Measurements from ENCODE around the gene VILL. TPM values are rescaled to one million over a fixed set of nuclear protein-coding genes. Genes with fewer than 3 reads are reported as not detected.

The VILL gene
- total RNA-seq, 2 experiments from 2014 or later: 14.4 to 15.0 TPM

- no peaks in the 10 kb centered on the region for H3K27me3 Mint-ChIP-seq
- DNase-seq: no peak
- peaks cover 35% of the 10 kb centered on the region for H3K36me3 Mint-ChIP-seq
- H3K27ac Mint-ChIP-seq: peak overlapping the region; percentile 30
- H3K9me3 Mint-ChIP-seq: no peaks in the 10 kb centered on the region
- peaks cover 50% of the 10 kb centered on the region for H3K4me1 Mint-ChIP-seq
- H3K4me3 Mint-ChIP-seq: no peak overlapping the region
These were observed 9.2 kb downstream of the VILL start for GRCh38 chr3:37999836-38000235.

- peaks cover 49% of the 10 kb centered on the region for H3K4me1 Mint-ChIP-seq
- peak overlapping the region; percentile 30 for H3K27ac Mint-ChIP-seq
- no peaks in the 10 kb centered on the region for H3K27me3 Mint-ChIP-seq
- no peaks in the 10 kb centered on the region for H3K9me3 Mint-ChIP-seq
- no peak overlapping the region for H3K4me3 Mint-ChIP-seq
- peaks cover 34% of the 10 kb centered on the region for H3K36me3 Mint-ChIP-seq
- DNase-seq: no peak
These were observed 9.8 kb downstream of the VILL start for GRCh38 chr3:38000242-38000916.

- peaks cover 27% of the 10 kb centered on the region for H3K36me3 Mint-ChIP-seq
- peaks cover 43% of the 10 kb centered on the region for H3K4me1 Mint-ChIP-seq
- no peak overlapping the region for H3K27ac Mint-ChIP-seq
These were observed 10.4 kb downstream of the VILL start for GRCh38 chr3:38000965-38001455.

DNA sequence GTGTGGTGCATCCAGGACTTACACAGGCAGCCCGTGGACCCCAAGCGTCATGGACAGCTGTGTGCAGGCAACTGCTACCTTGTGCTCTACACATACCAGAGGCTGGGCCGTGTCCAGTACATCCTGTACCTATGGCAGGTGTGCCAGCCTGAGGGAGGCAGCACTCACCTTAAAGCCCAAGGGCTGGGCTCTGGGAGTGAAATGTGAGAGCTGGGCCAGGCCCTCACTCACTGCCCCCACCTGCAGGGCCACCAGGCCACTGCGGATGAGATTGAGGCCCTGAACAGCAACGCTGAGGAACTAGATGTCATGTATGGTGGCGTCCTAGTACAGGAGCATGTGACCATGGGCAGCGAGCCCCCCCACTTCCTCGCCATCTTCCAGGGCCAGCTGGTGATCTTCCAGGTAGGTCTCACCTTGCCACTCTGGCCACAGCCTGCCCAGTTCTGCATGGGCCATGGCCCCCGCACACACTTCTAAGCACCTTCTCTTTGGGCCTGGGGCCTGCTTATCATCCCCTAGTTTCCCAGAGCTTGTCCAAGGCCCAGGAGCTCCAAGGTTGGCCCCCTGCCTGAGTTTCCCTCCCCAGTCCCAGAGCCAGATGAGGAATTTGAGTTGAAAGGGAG lies 11.0 kb downstream of the VILL start:
- Mint-ChIP-seq H3K4me1 (peaks cover 37% of the 10 kb centered on the region), H3K9me3 (no peaks in the 10 kb centered on the region), H3K4me3 (no peak overlapping the region), H3K27ac (no peak overlapping the region), H3K27me3 (no peaks in the 10 kb centered on the region), H3K36me3 (peaks cover 22% of the 10 kb centered on the region)
- DNase-seq: no peak

More at GRCh38 chr3:38000965-38001455, 10.4 kb downstream of the VILL start:
- no peak for DNase-seq
- no peaks in the 10 kb centered on the region for H3K9me3 Mint-ChIP-seq
- H3K27me3 Mint-ChIP-seq: no peaks in the 10 kb centered on the region
- no peak overlapping the region for H3K4me3 Mint-ChIP-seq

- Mint-ChIP-seq H3K9me3 (no peaks in the 10 kb centered on the region), H3K27me3 (no peaks in the 10 kb centered on the region), H3K4me1 (peaks cover 31% of the 10 kb centered on the region), H3K4me3 (no peak overlapping the region), H3K27ac (no peak overlapping the region), H3K36me3 (peaks cover 14% of the 10 kb centered on the region)
- DNase-seq: no peak
These were observed 11.8 kb downstream of the VILL start for GRCh38 chr3:38002291-38002876.

DNA sequence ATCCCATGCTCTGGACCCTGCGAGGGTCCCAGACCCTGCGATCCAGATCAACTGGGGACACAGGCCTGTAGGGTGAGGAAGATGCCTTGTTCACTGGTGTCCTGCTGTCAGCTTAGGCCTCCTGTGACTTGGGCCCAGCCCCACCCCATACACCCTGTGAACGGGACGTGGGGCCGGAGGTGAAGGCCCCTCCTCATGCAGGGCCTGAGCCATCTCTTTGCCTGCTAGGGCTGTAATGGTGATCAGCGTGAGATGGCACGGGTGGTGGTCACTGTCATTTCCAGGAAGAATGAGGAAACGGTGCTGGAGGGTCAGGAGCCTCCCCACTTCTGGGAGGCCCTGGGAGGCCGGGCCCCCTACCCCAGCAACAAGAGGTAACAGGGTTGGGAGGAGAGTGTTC lies 12.4 kb downstream of the VILL start:
- H3K27me3 Mint-ChIP-seq: no peaks in the 10 kb centered on the region
- no peaks in the 10 kb centered on the region for H3K9me3 Mint-ChIP-seq
- peaks cover 27% of the 10 kb centered on the region for H3K4me1 Mint-ChIP-seq

DNA sequence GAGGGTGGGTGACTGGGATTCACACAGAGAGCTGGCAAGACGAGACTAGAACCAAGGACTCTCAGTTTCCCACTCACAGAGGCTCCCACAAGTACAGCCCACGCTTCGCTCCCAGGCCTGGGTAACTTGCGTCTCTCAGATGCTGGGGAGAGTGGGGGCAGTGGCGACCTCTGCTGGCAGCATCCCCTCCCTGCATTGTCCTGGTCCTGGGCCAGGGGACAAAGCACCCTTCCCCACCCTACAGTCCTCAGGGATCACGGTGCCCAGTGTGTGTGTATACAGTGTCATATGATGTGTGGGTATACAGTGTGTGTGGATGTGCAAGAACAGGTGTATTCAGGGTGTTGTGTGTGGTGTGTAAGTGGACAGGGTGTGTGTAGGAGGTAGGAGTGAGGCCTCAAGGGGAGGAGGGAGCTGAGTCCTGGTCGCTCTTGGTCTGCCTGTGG lies 12.8 kb downstream of the VILL start:
- H3K4me1 Mint-ChIP-seq: peaks cover 23% of the 10 kb centered on the region
- H3K27ac Mint-ChIP-seq: peak overlapping the region; percentile 29
- H3K4me3 Mint-ChIP-seq: no peak overlapping the region
- no peaks in the 10 kb centered on the region for H3K9me3 Mint-ChIP-seq
- peak; percentile 64 for DNase-seq
- no peaks in the 10 kb centered on the region for H3K27me3 Mint-ChIP-seq
- peaks cover 14% of the 10 kb centered on the region for H3K36me3 Mint-ChIP-seq

More for the DNA sequence above, 12.4 kb downstream of the VILL start:
- peak overlapping the region; percentile 29 for H3K27ac Mint-ChIP-seq
- H3K36me3 Mint-ChIP-seq: peaks cover 14% of the 10 kb centered on the region
- no peak for DNase-seq
- peak overlapping the region; percentile 24 for H3K4me3 Mint-ChIP-seq

- H3K27me3 Mint-ChIP-seq: no peaks in the 10 kb centered on the region
- no peak overlapping the region for H3K27ac Mint-ChIP-seq
- H3K9me3 Mint-ChIP-seq: no peaks in the 10 kb centered on the region
- peaks cover 18% of the 10 kb centered on the region for H3K4me1 Mint-ChIP-seq
- DNase-seq: no peak
- peaks cover 14% of the 10 kb centered on the region for H3K36me3 Mint-ChIP-seq
- no peak overlapping the region for H3K4me3 Mint-ChIP-seq
These were observed 13.3 kb downstream of the VILL start for GRCh38 chr3:38003817-38004414.

- Mint-ChIP-seq H3K4me3 (no peak overlapping the region), H3K9me3 (no peaks in the 10 kb centered on the region), H3K36me3 (peaks cover 10% of the 10 kb centered on the region), H3K4me1 (peaks cover 13% of the 10 kb centered on the region), H3K27ac (no peak overlapping the region), H3K27me3 (no peaks in the 10 kb centered on the region)
- no peak for DNase-seq
These were observed 14.0 kb downstream of the VILL start for GRCh38 chr3:38004415-38005075.

- no peaks in the 10 kb centered on the region for H3K9me3 Mint-ChIP-seq
- H3K4me3 Mint-ChIP-seq: no peak overlapping the region
- peaks cover 12% of the 10 kb centered on the region for H3K4me1 Mint-ChIP-seq
- H3K27me3 Mint-ChIP-seq: no peaks in the 10 kb centered on the region
- DNase-seq: no peak
- H3K36me3 Mint-ChIP-seq: peaks cover 4% of the 10 kb centered on the region
- no peak overlapping the region for H3K27ac Mint-ChIP-seq
These were observed 14.8 kb downstream of the VILL start for GRCh38 chr3:38005076-38006020.

GRCh38 chr3:38006031-38006430 lies 15.4 kb downstream of the VILL start:
- no peaks in the 10 kb centered on the region for H3K9me3 Mint-ChIP-seq
- no peak for DNase-seq
- no peak overlapping the region for H3K27ac Mint-ChIP-seq
- H3K27me3 Mint-ChIP-seq: no peaks in the 10 kb centered on the region
- H3K4me3 Mint-ChIP-seq: no peak overlapping the region
- peaks cover 4% of the 10 kb centered on the region for H3K36me3 Mint-ChIP-seq
- peaks cover 12% of the 10 kb centered on the region for H3K4me1 Mint-ChIP-seq

GRCh38 chr3:38006445-38006995 lies 15.9 kb downstream of the VILL start:
- Mint-ChIP-seq H3K27ac (no peak overlapping the region), H3K9me3 (no peaks in the 10 kb centered on the region), H3K36me3 (peaks cover 4% of the 10 kb centered on the region), H3K4me3 (no peak overlapping the region), H3K4me1 (peaks cover 12% of the 10 kb centered on the region), H3K27me3 (no peaks in the 10 kb centered on the region)
- DNase-seq: no peak

DNA sequence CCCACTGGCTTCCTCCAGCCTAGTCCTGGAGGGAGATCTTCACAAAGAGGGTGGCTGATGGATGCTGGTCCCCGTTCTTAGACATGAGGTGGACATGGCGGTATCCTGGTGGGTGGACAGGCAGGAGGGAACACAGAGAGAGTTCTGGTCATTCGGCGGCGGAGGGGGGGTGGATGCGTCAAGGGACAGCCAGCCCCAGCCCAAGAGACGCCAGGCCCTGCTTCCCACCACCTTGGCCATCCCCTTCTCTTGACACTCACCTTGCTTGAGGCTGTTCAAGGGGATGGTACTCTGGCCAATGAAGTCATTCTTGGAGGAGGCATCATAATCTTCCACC lies 17.1 kb downstream of the VILL start:
- H3K4me3 Mint-ChIP-seq: no peak overlapping the region
- no peaks in the 10 kb centered on the region for H3K27me3 Mint-ChIP-seq
- H3K9me3 Mint-ChIP-seq: no peaks in the 10 kb centered on the region
- peaks cover 12% of the 10 kb centered on the region for H3K4me1 Mint-ChIP-seq
- no peak for DNase-seq
- H3K27ac Mint-ChIP-seq: no peak overlapping the region
- peaks cover 4% of the 10 kb centered on the region for H3K36me3 Mint-ChIP-seq

DNA sequence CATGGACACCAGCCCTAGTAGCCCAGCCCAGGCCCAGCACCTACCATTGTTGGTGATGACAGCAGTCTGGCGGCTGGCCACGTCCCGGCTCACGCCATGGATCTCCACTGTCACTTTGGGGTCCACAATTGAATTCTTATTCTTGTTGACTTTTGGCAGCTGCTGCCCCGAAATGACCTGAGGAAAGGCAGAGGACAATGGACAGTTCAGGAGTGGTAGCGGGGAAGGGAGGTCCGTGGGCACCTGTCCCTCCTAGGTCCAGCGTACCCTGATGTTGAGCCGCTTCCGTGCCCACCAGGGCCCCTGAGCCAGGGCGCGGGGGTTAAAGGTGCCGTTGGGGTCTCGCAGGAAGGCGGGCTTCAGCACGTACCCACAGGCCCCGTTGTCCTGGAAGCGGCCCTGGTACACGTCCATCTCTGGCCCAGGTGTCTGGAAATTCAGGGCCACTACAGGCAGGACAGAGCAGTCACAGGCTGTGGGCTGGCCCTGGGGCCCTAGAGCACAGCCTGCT lies 17.7 kb downstream of the VILL start:
- no peak for DNase-seq
- Mint-ChIP-seq H3K36me3 (no peaks in the 10 kb centered on the region), H3K9me3 (no peaks in the 10 kb centered on the region), H3K4me3 (no peak overlapping the region), H3K4me1 (peaks cover 8% of the 10 kb centered on the region), H3K27ac (no peak overlapping the region), H3K27me3 (no peaks in the 10 kb centered on the region)

Data from activated naive CD8-positive, alpha-beta T cell treated with anti-CD3 and anti-CD28 coated beads for 36 hours (primary cell).